Measurements from ENCODE around the gene PHF21A.

Gene PHF21A

GRCh38 chr11:45959851-45960250 lies 161.4 kb downstream of the PHF21A start:
- Histone ChIP-seq H3K4me1 (ENCODE audit: insufficient read depth, low read length) (no peaks in the 10 kb centered on the region), H2AFZ (ENCODE audit: low read depth, low read length) (no peak overlapping the region), H3K79me2 (ENCODE audit: insufficient read depth, low read length) (no peaks in the 10 kb centered on the region), H4K20me1 (ENCODE audit: insufficient read depth, low read length) (no peaks in the 10 kb centered on the region), H3K4me2 (ENCODE audit: insufficient read depth, low read length) (no peak overlapping the region), H3K36me3 (ENCODE audit: insufficient read depth, low read length) (peaks cover 29% of the 10 kb centered on the region), H3K4me3 (ENCODE audit: low read depth in 1 of 2, low read length in 2 of 2) (no peak overlapping the region), H3K9ac (ENCODE audit: low read depth, low read length) (no peak overlapping the region), H3K27ac (ENCODE audit: low read length) (no peak overlapping the region), H3K27me3 (ENCODE audit: insufficient read depth, low read length, poor library complexity) (no peaks in the 10 kb centered on the region), H3K9me3 (ENCODE audit: insufficient read depth, low read length, severe bottlenecking) (no peaks in the 10 kb centered on the region)
- DNase-seq = no peak
- TF ChIP-seq CTCF (IDR thresholded peaks at IDR 0.05; ENCODE audit: borderline replicate concordance, extremely low read depth, low read length, poor library complexity, severe bottlenecking) (no peak), EZH2 (IDR thresholded peaks at IDR 0.05; ENCODE audit: borderline replicate concordance, low read depth, low read length, severe bottlenecking) (no peak)
- ATAC-seq (ENCODE audit: insufficient read depth, low read depth) = no peak

GRCh38 chr11:45949992-45950407 lies 171.3 kb downstream of the PHF21A start:
- Histone ChIP-seq H3K27me3 (ENCODE audit: insufficient read depth, low read length, poor library complexity) (no peaks in the 10 kb centered on the region), H3K27ac (ENCODE audit: low read length) (no peak overlapping the region), H3K4me3 (ENCODE audit: low read depth in 1 of 2, low read length in 2 of 2) (no peak overlapping the region), H4K20me1 (ENCODE audit: insufficient read depth, low read length) (no peaks in the 10 kb centered on the region), H3K9ac (ENCODE audit: low read depth, low read length) (no peak overlapping the region), H3K79me2 (ENCODE audit: insufficient read depth, low read length) (no peaks in the 10 kb centered on the region), H3K9me3 (ENCODE audit: insufficient read depth, low read length, severe bottlenecking) (no peaks in the 10 kb centered on the region), H3K4me2 (ENCODE audit: insufficient read depth, low read length) (no peak overlapping the region), H2AFZ (ENCODE audit: low read depth, low read length) (no peak overlapping the region), H3K4me1 (ENCODE audit: insufficient read depth, low read length) (no peaks in the 10 kb centered on the region), H3K36me3 (ENCODE audit: insufficient read depth, low read length) (peaks cover 71% of the 10 kb centered on the region)
- TF ChIP-seq CTCF (IDR thresholded peaks at IDR 0.05; ENCODE audit: borderline replicate concordance, extremely low read depth, low read length, poor library complexity, severe bottlenecking) = no peak
- TF ChIP-seq EZH2 (IDR thresholded peaks at IDR 0.05; ENCODE audit: borderline replicate concordance, low read depth, low read length, severe bottlenecking) = no peak
- ATAC-seq (ENCODE audit: insufficient read depth, low read depth) (no peak), DNase-seq (no peak)

- no peaks in the 10 kb centered on the region for H3K9me3 ChIP-seq (ENCODE audit: insufficient read depth, low read length, severe bottlenecking)
- no peaks in the 10 kb centered on the region for H4K20me1 ChIP-seq (ENCODE audit: insufficient read depth, low read length)
- no peak for DNase-seq
- H2AFZ ChIP-seq (ENCODE audit: low read depth, low read length) = no peak overlapping the region
- no peak overlapping the region for H3K9ac ChIP-seq (ENCODE audit: low read depth, low read length)
- peaks cover 72% of the 10 kb centered on the region for H3K36me3 ChIP-seq (ENCODE audit: insufficient read depth, low read length)
- H3K27me3 ChIP-seq (ENCODE audit: insufficient read depth, low read length, poor library complexity) = no peaks in the 10 kb centered on the region
- no peak overlapping the region for H3K4me2 ChIP-seq (ENCODE audit: insufficient read depth, low read length)
- ATAC-seq (ENCODE audit: insufficient read depth, low read depth) = no peak
- H3K4me3 ChIP-seq (ENCODE audit: low read depth in 1 of 2, low read length in 2 of 2) = no peak overlapping the region
- TF ChIP-seq CTCF (IDR thresholded peaks at IDR 0.05; ENCODE audit: borderline replicate concordance, extremely low read depth, low read length, poor library complexity, severe bottlenecking) (no peak), EZH2 (IDR thresholded peaks at IDR 0.05; ENCODE audit: borderline replicate concordance, low read depth, low read length, severe bottlenecking) (no peak)
- H3K79me2 ChIP-seq (ENCODE audit: insufficient read depth, low read length) = no peaks in the 10 kb centered on the region
- H3K27ac ChIP-seq (ENCODE audit: low read length) = no peak overlapping the region
- no peaks in the 10 kb centered on the region for H3K4me1 ChIP-seq (ENCODE audit: insufficient read depth, low read length)
Observed at GRCh38 chr11:45948356-45948755, 172.9 kb downstream of the PHF21A start.

GRCh38 chr11:45947885-45948284 lies 173.4 kb downstream of the PHF21A start:
- Histone ChIP-seq H3K4me1 (ENCODE audit: insufficient read depth, low read length) (no peaks in the 10 kb centered on the region), H3K9me3 (ENCODE audit: insufficient read depth, low read length, severe bottlenecking) (no peaks in the 10 kb centered on the region), H3K79me2 (ENCODE audit: insufficient read depth, low read length) (no peaks in the 10 kb centered on the region), H3K27ac (ENCODE audit: low read length) (no peak overlapping the region), H3K4me3 (ENCODE audit: low read depth in 1 of 2, low read length in 2 of 2) (no peak overlapping the region), H3K9ac (ENCODE audit: low read depth, low read length) (no peak overlapping the region), H3K36me3 (ENCODE audit: insufficient read depth, low read length) (peaks cover 68% of the 10 kb centered on the region), H4K20me1 (ENCODE audit: insufficient read depth, low read length) (no peaks in the 10 kb centered on the region), H3K4me2 (ENCODE audit: insufficient read depth, low read length) (no peak overlapping the region), H3K27me3 (ENCODE audit: insufficient read depth, low read length, poor library complexity) (no peaks in the 10 kb centered on the region), H2AFZ (ENCODE audit: low read depth, low read length) (no peak overlapping the region)
- ATAC-seq (ENCODE audit: insufficient read depth, low read depth) (no peak), DNase-seq (no peak)
- no peak for TF ChIP-seq EZH2 (IDR thresholded peaks at IDR 0.05; ENCODE audit: borderline replicate concordance, low read depth, low read length, severe bottlenecking)
- no peak for TF ChIP-seq CTCF (IDR thresholded peaks at IDR 0.05; ENCODE audit: borderline replicate concordance, extremely low read depth, low read length, poor library complexity, severe bottlenecking)

All from DND-41 (cell line).